Hematopoietic multipotent progenitor cell treated with erythropoietin and hydrocortisone succinate and interleukin-3 and kit ligand, for 15 days (in vitro differentiated cells): ENCODE results near the gene FAM153A.
"Not testable (repeated sequence)": the region's sequence is repeated elsewhere in the genome, so short reads cannot be mapped to it uniquely, and the experiment has no call there.

Experiments used
- DNase-seq: peaks from one replicate; pipeline ENCODE4 v3.0.0-alpha.2; 2015; ENCODE audit warnings: low spot score

Gene FAM153A

DNA sequence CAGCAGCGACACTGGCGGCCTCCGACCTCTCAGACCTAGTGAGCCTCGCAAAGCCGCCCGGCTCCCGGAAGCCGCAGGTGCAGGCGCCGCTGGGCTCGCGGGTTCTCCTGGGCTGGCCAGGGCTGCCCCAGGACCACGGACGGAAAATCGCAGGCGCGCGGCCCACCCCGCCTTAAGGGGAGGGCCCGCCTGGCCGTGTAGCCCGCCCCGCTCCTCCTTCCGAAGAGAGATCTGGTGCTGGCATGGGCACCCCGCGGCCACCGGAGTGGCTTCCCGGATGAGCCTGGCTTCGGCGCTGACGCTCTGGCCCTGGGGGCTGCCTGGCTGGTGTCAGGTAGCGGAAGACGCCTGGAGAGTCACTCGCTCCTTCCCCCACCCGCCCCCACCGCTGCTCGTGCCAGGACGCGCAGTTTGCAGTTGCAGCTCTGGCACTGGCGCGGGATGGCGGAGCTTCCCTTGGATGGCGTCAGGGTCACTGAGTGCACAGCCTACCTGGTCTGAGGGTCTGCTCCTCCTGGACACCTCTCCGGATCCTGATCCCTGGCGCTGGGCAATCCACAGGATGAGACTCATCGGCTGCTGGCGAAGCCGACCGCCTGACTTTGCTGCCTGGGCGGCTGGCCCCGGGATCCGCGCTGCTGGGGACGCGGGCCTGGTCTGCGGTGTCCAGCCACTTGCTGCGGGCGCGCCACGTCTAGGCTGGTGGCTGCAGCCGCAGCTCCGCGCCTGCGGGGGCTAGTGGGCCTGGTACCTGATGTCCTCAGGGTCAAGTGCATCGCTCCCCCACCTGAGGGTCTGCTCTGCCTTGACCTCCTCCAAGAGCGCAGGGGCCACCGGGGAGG lies at the start of gene FAM153A:
TSS of gene FAM153A (minus strand) at position 108 of the 842 bp plus-strand sequence.
- DNase-seq = not testable (repeated sequence)

DNA sequence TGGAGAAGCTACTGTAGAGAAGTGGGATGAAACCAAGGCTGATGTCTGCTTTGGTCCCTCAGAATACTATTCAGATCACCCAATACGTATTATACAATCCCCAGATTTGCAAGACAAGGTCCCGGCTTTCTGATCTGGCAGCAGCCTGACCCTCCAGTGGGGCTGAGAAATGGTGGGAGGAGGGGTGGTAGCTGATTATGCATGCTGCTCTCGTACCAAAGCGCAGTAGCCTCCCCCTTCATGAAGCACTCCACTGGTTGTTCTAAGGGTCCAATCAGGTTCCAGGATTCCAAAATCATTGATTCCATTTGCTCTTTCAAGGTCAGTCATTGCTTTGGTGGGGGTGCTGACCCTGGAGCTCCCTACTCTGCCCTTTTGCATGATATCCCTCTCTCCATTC lies 49.6 kb upstream of the FAM153A start:
- DNase-seq = not testable (repeated sequence)

GRCh38 chr5:177826073-177826472 lies 43.4 kb upstream of the FAM153A start:
- DNase-seq = not testable (repeated sequence)

DNA sequence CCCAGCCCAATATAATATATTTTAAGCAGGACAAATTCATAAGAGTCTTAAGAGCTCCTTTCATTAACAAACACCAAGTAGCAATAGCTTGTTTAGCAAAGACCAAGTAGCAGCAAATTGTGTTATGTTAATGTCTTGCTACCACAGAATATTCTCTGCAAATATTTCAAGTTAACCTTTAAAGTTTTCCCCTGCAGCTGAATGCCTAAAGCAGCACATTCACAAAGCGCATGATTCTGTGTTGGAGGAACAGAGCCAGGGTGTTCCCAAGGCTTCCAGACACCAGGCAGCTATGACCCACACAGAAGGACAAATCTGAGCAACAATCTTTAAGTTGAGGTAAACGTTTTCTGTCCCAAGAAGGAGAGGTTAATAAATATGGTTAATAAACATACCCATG lies 42.1 kb upstream of the FAM153A start:
- DNase-seq = not testable (repeated sequence)

GRCh38 chr5:177822489-177822888 lies 39.8 kb upstream of the FAM153A start:
- not testable (repeated sequence) for DNase-seq

- DNase-seq = not testable (repeated sequence)
These were observed 37.0 kb upstream of the FAM153A start for GRCh38 chr5:177819664-177820063.

DNA sequence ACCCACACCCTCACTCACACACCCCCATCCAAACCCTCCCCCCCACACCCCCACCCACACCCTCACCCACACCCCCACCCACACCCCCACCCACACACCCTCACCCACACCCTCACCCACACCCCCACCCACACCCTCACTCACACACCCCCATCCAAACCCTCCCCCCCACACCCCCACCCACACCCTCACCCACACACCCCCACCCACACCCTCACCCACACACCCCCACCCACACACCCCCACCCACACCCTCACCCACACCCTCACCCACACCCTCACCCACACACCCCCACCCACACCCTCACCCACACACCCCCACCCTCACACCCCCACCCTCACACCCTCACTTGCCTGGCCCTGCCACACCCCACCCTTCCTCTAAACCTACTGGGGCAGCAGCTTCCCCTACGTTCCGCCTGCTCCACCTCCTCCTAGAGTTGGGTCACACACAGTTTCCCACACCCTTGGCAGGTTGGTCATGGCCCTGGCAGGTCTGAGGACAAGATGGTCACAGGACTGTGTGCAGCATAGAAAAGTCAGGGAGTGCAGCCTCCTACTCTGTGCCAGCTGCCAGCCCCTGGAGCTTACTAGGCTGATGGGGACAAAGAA lies 30.2 kb upstream of the FAM153A start:
- DNase-seq = not testable (repeated sequence)

DNA sequence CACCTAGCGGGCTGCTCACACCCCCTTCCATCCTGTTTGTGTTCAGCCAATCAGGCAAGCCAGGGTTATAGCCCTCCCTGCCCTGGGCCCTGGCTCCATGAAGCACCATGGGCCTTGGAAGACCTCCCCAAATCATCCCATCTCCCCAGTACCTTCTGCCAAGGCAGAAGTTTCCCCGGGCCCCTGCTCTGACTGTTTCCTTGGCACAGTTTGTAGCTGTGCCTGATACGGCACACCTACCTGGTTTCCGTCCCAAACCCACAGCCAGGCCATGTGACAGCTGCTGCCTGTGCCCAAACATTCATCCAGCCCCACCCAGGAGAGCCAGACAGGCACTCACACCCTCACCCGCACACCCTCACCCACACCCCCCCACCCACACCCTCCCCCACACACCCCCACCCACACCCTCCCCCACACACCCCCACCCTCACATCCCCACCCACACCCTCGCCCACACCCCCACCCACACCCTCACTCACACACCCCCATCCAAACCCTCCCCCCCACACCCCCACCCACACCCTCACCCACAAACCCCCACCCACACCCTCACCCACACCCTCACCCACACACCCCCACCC lies 29.6 kb upstream of the FAM153A start:
- DNase-seq = not testable (repeated sequence)

- not testable (repeated sequence) for DNase-seq
These were observed 26.7 kb upstream of the FAM153A start for GRCh38 chr5:177809209-177809913.

DNA sequence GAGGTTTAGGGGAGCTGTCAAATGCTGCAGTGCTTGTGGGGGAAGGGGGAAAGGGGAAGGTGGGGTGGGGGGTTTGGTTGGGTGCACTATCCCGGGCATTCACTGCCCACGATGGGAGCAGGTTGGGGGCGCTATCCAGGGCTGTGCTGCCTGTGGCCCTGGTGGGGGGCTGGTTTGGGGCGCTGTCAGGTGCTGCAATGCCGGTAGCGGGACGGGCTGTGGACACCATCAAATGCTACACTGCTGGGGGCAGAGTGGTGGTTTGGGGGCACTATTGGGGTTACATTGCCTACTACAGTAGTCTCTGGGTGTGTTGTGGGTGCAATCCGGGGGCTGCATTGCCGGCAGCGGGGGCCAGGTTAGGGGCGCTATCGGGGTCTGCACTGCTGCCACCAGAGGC lies 25.7 kb upstream of the FAM153A start:
- not testable (repeated sequence) for DNase-seq

- not testable (repeated sequence) for DNase-seq
These were observed 24.6 kb upstream of the FAM153A start for GRCh38 chr5:177807265-177807664.

DNA sequence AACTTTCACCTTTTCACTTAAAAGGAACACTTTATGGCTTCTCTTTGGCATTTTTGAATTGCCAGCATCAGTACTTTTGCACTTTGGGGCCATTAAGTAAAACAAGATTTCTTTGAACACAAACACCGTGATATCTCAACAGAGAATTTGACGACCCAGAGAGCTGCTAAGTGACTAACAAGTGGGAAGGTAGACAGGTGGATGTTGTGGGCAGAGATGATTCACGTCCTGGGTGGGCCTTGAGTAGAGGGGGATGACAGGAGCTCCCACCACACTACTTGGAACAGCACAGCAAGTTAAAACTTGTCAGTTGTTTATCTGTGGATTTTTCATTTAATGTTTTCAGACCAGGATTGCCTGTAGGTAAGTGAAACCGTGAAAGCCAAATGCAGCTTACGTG lies 18.7 kb upstream of the FAM153A start:
- not testable (repeated sequence) for DNase-seq

DNA sequence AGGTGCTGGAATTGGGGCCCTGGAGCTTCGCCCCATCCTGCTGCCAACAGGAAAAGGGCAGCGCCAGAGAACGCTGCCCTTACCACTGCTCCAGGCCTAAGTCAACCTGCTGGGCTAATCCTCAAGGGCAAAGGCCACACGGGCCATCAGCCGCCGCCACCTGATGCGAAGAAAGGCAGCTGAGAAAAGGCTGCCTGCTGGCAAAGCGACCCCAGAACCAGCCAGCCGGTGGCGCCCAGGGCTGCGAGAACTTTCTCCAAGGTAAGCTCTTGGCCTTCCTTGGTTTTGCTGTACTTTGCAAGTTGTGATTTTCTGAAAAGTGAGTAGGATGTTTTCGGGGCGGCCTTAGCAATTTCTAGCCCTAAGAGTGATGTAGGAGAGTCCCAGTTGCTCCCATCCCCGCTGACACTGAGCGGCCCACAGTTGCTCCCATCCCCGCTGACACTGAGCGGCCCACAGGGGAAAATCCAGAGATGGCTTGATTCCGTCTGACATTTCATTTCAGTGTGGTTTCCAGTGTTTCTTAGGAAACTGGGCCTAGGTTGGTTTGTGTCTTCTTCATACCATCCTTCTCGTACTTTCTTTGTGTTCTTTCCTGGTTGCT lies 15.6 kb upstream of the FAM153A start:
- DNase-seq = not testable (repeated sequence)

- DNase-seq = not testable (repeated sequence)
These were observed 10.6 kb upstream of the FAM153A start for GRCh38 chr5:177793272-177793671.

- not testable (repeated sequence) for DNase-seq
These were observed 8.9 kb upstream of the FAM153A start for GRCh38 chr5:177791649-177792048.

GRCh38 chr5:177782169-177782568 lies 530 bp downstream of the FAM153A start:
- DNase-seq = not testable (repeated sequence)

GRCh38 chr5:177771206-177771605 lies 11.5 kb downstream of the FAM153A start:
- not testable (repeated sequence) for DNase-seq

DNA sequence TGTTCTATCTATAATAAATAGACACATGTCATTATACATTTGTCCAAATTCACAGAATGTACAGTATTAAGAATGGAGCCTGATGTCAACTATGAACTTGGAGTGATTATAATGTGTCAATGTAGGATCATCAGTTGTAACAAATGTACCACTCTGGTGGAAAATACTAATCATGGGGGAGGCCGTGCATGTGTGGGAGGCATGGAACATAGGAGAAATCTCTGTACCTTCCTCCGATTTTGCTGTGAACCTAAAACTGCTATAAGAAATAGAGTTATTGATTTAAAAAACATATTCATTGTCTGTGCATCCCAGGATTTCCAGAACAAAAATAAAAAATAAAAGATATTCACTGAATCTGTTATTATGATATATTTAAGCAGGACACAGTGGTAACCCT lies 12.1 kb downstream of the FAM153A start:
- DNase-seq = not testable (repeated sequence)

DNA sequence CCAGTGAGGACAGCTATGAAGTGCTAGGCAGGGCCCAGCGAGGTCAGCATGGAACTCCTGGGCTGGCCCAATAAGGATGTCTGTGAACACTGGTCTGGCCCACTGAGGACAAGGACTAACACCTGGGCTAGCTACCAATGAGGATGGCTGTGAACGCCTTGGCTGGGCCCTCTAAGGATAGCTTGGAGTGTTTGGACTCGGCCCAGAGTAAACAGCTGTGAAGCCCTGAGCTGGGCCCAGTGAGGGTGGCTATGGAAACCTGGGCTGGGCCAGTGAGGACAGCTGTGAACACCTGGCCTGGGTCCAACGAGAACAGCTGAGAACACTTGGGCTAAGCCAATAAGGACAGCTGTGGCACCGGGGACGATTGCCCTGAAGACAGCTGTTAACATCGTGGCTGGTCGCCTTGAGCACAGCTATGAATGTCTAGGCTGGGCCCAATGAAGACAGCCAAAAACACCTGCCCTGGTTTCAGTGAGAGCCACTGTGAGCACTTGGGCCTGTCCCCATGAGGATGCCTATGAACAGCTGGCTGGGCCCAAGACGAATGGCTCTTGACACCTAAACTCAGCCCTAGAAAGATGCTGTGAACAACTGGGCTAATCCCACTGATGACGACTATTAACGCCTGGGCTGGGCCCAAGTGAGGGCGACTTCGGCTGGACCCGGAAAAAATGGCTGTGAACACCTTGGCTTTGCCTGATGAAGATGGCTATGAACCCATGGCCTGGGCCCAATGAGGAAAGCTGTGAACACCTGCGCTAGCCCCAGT lies 18.8 kb downstream of the FAM153A start:
- DNase-seq = not testable (repeated sequence)

DNA sequence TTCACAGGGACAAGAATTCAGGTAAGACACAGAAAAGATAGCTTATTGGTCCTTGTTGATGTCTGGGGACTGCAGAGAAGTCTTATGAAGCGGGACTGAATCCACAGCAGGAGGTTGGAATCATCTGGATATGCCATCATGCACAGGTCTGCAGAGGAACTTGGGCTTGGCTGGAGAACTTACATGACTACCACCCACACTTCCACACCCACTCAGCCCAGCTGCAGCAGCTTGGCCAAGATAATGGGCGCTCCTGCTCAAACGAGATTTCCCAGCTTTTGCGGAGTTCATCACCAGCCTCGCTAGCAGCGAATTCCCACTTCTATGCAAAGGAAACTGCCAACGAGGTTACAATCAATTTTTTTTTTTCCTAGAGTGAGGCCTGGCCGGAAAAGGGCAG lies 21.7 kb downstream of the FAM153A start:
- peak; percentile 1 for DNase-seq

DNA sequence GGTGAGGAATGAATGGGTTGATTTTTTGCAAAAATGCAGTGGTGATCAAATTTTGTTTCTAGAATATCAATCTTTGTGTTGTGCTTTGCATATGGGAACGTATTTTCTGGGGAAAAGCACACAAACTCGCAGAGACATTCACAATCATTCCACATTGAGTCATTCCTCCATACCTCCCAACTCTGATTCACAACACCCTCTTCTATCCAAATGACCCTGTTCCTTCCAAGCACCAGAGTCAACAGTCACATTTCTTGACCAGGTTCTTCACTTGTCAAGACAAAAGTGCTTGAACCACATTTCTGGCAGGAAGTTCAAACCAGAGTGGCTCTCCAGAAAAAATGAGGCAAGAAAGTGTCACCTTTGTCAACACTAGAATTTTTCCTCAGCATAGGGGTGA lies 35.3 kb downstream of the FAM153A start:
- DNase-seq = not testable (repeated sequence)
